ENCODE data around the gene RABEP1. TPM values are rescaled to one million over a fixed set of nuclear protein-coding genes. Genes with fewer than 3 reads are reported as not detected.

Gene RABEP1
- total RNA-seq, 1 experiment from 2014 or later, result 71.3 TPM

GRCh38 chr17:5284681-5285080 lies 2.6 kb downstream of the RABEP1 start:
- CTCF ChIA-PET, result no interaction called here
- POLR2A ChIA-PET (ENCODE audit: low non-redundant PET), result no interaction called here
- no TSS peak for BruUV-seq (replicated peaks)
- no peak overlapping the region for H3K4me3 ChIP-seq (ENCODE audit: low read depth, low read length, poor library complexity, severe bottlenecking)
- no peaks in the 10 kb centered on the region for H3K9me3 ChIP-seq (ENCODE audit: low read depth, low read length, poor library complexity, severe bottlenecking)
- H3K36me3 ChIP-seq (ENCODE audit: insufficient read depth, low read length, poor library complexity, severe bottlenecking), result no peaks in the 10 kb centered on the region
- intact Hi-C loops (cut with micrococcal nuclease; ENCODE audit: unreplicated experiment), result no loop called here
- no peaks in the 10 kb centered on the region for H3K27me3 ChIP-seq (replicated peaks; ENCODE audit: insufficient read depth, low read depth, low read length, poor library complexity)
- H3K27ac ChIP-seq (ENCODE audit: low read depth, low read length, poor library complexity, severe bottlenecking), result no peak overlapping the region
- peaks cover 12% of the 10 kb centered on the region for H3K4me1 ChIP-seq (ENCODE audit: insufficient read depth, low read length, poor library complexity, severe bottlenecking)
- no peak for DNase-seq (ENCODE audit: low spot score)
- TF ChIP-seq CTCF (conservative IDR thresholded peaks at IDR 0.05; ENCODE audit: low read depth, low read length), result no peak
- TF ChIP-seq EZH2 (IDR thresholded peaks at IDR 0.05; ENCODE audit: borderline replicate concordance, low read depth, low read length, poor library complexity, severe bottlenecking), result no peak

- ChIA-PET CTCF (no interaction called here), POLR2A (ENCODE audit: low non-redundant PET) (no interaction called here)
- Histone ChIP-seq H3K36me3 (ENCODE audit: insufficient read depth, low read length, poor library complexity, severe bottlenecking) (no peaks in the 10 kb centered on the region), H3K4me1 (ENCODE audit: insufficient read depth, low read length, poor library complexity, severe bottlenecking) (peaks cover 12% of the 10 kb centered on the region), H3K4me3 (ENCODE audit: low read depth, low read length, poor library complexity, severe bottlenecking) (no peak overlapping the region), H3K27ac (ENCODE audit: low read depth, low read length, poor library complexity, severe bottlenecking) (no peak overlapping the region), H3K27me3 (replicated peaks; ENCODE audit: insufficient read depth, low read depth, low read length, poor library complexity) (no peaks in the 10 kb centered on the region), H3K9me3 (ENCODE audit: low read depth, low read length, poor library complexity, severe bottlenecking) (no peaks in the 10 kb centered on the region)
- intact Hi-C loops (cut with micrococcal nuclease; ENCODE audit: unreplicated experiment), result no loop called here
- DNase-seq (ENCODE audit: low spot score), result no peak
- no peak for TF ChIP-seq EZH2 (IDR thresholded peaks at IDR 0.05; ENCODE audit: borderline replicate concordance, low read depth, low read length, poor library complexity, severe bottlenecking)
- no peak for TF ChIP-seq CTCF (conservative IDR thresholded peaks at IDR 0.05; ENCODE audit: low read depth, low read length)
- BruUV-seq (replicated peaks), result no TSS peak
These were observed 4.8 kb downstream of the RABEP1 start for GRCh38 chr17:5286846-5287245.

GRCh38 chr17:5291683-5292350 lies 9.7 kb downstream of the RABEP1 start:
- Histone ChIP-seq H3K27ac (ENCODE audit: low read depth, low read length, poor library complexity, severe bottlenecking) (no peak overlapping the region), H3K4me1 (ENCODE audit: insufficient read depth, low read length, poor library complexity, severe bottlenecking) (no peaks in the 10 kb centered on the region), H3K36me3 (ENCODE audit: insufficient read depth, low read length, poor library complexity, severe bottlenecking) (no peaks in the 10 kb centered on the region), H3K4me3 (ENCODE audit: low read depth, low read length, poor library complexity, severe bottlenecking) (no peak overlapping the region), H3K9me3 (ENCODE audit: low read depth, low read length, poor library complexity, severe bottlenecking) (no peaks in the 10 kb centered on the region), H3K27me3 (replicated peaks; ENCODE audit: insufficient read depth, low read depth, low read length, poor library complexity) (no peaks in the 10 kb centered on the region)
- ChIA-PET CTCF (no interaction called here), POLR2A (ENCODE audit: low non-redundant PET) (no interaction called here)
- no peak for DNase-seq (ENCODE audit: low spot score)
- intact Hi-C loops (cut with micrococcal nuclease; ENCODE audit: unreplicated experiment), result no loop called here
- BruUV-seq (replicated peaks), result no TSS peak
- TF ChIP-seq CTCF (conservative IDR thresholded peaks at IDR 0.05; ENCODE audit: low read depth, low read length) (no peak), EZH2 (IDR thresholded peaks at IDR 0.05; ENCODE audit: borderline replicate concordance, low read depth, low read length, poor library complexity, severe bottlenecking) (no peak)

Data from A673 (cell line).